Urothelium cell line (cell line): Measurements from ENCODE around the gene TBXT.
A peak's percentile ranks its signal among the peaks of the same experiment; 100 is the strongest.

ENCODE experiments used
- DNase-seq: peaks from one replicate; pipeline ENCODE4 v3.0.0; 2011; ENCODE audit warnings: low spot score, mixed read lengths
- FAIRE-seq: peaks from 2 replicates; lab custom pipeline; 2011; peaks lifted over from hg19 to GRCh38; lab: Jason Lieb, UNC

TBXT gene

DNA sequence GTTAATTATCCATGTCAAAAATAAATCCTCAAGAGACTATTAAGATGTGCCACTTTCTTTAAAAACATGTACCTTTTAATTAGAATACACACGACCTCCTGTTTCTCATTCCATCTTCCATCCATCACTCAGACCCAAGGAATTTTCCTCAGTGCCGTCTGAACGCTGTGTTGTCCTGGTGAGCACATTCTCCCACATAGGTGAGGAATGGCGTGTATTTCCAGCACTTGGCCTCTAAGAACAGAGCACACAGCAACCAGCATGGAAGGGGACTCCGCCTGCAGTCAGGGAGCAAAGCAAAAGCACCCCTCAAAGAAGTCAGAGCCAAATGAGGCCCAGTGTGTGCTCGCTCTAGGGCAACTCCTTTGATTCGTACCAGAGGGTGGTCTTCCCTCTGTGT, 45.9 kb downstream of the TBXT start:
- no peak for FAIRE-seq
- no peak for DNase-seq

DNA sequence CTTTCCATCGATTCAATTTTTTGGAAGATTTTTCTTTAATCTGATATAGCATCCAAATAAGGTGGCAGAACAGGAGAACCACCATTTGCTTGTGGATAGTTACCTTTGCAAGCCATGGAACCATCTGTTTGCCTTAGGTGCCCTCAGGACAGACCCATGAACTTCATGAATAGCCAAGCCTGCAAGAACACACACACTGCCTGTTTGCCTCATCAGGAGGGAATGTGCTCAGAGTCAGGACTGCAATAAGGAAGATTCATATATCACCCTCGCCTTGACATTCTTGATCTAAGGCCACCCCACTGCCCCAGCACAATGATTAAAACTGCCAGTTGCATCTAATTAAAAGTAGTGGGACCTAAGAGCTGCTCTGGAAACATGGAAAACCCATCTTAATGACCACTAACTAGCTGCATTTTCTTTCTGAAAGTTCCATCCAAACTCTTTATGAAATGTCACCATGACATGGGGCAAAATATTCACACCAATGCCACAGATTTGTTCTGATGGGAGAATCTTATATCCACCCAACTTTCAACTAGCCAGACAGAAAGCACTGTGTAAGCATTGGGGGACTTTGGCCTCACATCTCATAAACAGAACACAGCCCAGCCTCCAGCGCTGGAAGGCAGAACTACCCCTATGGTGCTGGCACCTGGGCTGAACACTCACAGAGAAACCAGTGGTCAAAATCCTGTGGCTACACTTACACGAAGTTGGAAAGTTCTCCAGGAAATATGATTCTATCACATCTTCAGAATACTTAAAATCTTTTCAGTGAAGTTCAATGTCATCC, 48.3 kb downstream of the TBXT start:
- FAIRE-seq (peak; percentile 5), DNase-seq (no peak)

DNA sequence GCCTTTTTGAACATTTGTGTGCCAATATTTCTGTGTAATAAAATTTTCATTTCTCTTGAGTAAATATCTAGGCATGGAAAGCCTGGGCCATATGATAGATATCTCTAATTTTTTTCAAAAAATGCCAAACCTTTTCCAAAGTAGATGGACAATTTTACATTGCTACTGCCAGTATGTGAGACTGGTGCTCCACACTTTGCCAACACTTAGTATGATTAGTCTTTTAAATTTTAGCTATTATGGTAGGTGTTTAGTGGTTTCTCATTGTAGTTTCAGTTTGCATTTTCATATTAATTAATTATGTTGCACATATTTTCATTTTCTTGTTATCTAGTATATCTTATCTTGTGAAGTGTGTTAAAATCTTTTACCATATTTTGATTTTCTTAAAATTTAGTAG, 52.0 kb downstream of the TBXT start:
- DNase-seq, result no peak
- FAIRE-seq, result no peak

DNA sequence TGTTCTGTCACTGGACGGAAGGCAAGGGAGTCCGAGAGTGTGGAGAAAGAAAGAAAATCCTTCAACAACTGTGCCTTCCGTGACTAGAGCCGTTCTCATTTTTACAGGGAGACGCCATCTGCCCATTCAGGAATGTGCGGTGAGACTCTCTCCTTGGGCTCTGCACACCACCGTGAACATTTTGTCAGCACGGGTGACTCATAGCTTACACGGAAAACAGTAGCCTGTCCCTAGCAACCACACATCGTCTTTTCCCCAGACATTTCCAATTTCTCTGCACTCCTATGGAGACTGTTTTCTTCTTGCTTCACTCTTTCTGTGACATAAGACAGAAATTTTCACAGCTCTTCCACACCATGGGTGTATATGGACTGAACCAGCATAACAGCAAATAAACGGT, 55.1 kb downstream of the TBXT start:
- FAIRE-seq (peak; percentile 23), DNase-seq (peak; percentile 93)

GRCh38 chr6:166109608-166110007, 58.0 kb downstream of the TBXT start:
- no peak for FAIRE-seq
- DNase-seq, result no peak
